ENCODE results near the gene MYH11. TPM values are rescaled to one million over a fixed set of nuclear protein-coding genes. Genes with fewer than 3 reads are reported as not detected.
A peak's percentile ranks its signal among the peaks of the same experiment; 100 is the strongest.
"Not testable (repeated sequence)": the region's sequence is repeated elsewhere in the genome, so short reads cannot be mapped to it uniquely, and the experiment has no call there.

Gene MYH11
- total RNA-seq, 2 donors from 2014 or later, result 968 to 2,091 TPM

- H3K27ac ChIP-seq, result no peak overlapping the region
These were observed 40.6 kb downstream of the MYH11 start for GRCh38 chr16:15816228-15816627.

GRCh38 chr16:15812401-15812750 lies 44.5 kb downstream of the MYH11 start:
- H3K4me1 ChIP-seq (replicated peaks), result peaks cover 14% of the 10 kb centered on the region
- H3K9me3 ChIP-seq; H3K4me3 ChIP-seq; H3K36me3 ChIP-seq; H3K27me3 ChIP-seq (replicated peaks; ENCODE audit: insufficient read depth); DNase-seq (ENCODE audit: low spot score); intact Hi-C loops (cut with DNase I): not testable (repeated sequence)
- WGBS, result 54% methylated on average over 3 of the region's 3 CpGs
- peak overlapping the region in 1 of 2 donors; percentile 71 for H3K27ac ChIP-seq

More at GRCh38 chr16:15816228-15816627, 40.6 kb downstream of the MYH11 start:
- intact Hi-C loops (cut with DNase I), result no loop called here
- no peak for DNase-seq (ENCODE audit: low spot score)
- Histone ChIP-seq H3K4me1 (replicated peaks) (peaks cover 7% of the 10 kb centered on the region), H3K36me3 (no peaks in the 10 kb centered on the region), H3K9me3 (no peaks in the 10 kb centered on the region), H3K27me3 (replicated peaks; ENCODE audit: insufficient read depth) (no peaks in the 10 kb centered on the region), H3K4me3 (no peak overlapping the region)
- TF ChIP-seq CTCF (IDR thresholded peaks at IDR 0.05), result no peak
- TF ChIP-seq POLR2A (IDR thresholded peaks at IDR 0.05), result no peak
- TF ChIP-seq POLR2AphosphoS5 (IDR thresholded peaks at IDR 0.05), result no peak

GRCh38 chr16:15811481-15812400 lies 45.1 kb downstream of the MYH11 start:
- TF ChIP-seq POLR2AphosphoS5 (IDR thresholded peaks at IDR 0.05), result peak; percentile 98
- TF ChIP-seq CTCF (IDR thresholded peaks at IDR 0.05), result no peak
- Histone ChIP-seq H3K27ac (peak overlapping the region; percentile 65 to 71), H3K27me3 (replicated peaks; ENCODE audit: insufficient read depth) (no peaks in the 10 kb centered on the region), H3K4me1 (replicated peaks) (peaks cover 14% of the 10 kb centered on the region), H3K9me3 (no peaks in the 10 kb centered on the region), H3K4me3 (no peak overlapping the region), H3K36me3 (no peaks in the 10 kb centered on the region)
- peak; percentile 83 for DNase-seq (ENCODE audit: low spot score)
- 24% methylated on average over 13 of the region's 13 CpGs for WGBS
- intact Hi-C loops (cut with DNase I), result no loop called here

- H3K27me3 ChIP-seq (replicated peaks; ENCODE audit: insufficient read depth), result no peaks in the 10 kb centered on the region
- H3K36me3 ChIP-seq, result no peaks in the 10 kb centered on the region
- TF ChIP-seq CTCF (IDR thresholded peaks at IDR 0.05) (no peak), POLR2AphosphoS5 (IDR thresholded peaks at IDR 0.05) (no peak), POLR2A (IDR thresholded peaks at IDR 0.05) (no peak)
- DNase-seq (ENCODE audit: low spot score), result no peak
- peaks cover 14% of the 10 kb centered on the region for H3K4me1 ChIP-seq (replicated peaks)
- intact Hi-C loops (cut with DNase I), result no loop called here
- no peaks in the 10 kb centered on the region for H3K9me3 ChIP-seq
- H3K27ac ChIP-seq, result peak overlapping the region; percentile 0 to 71
- H3K4me3 ChIP-seq, result no peak overlapping the region
- WGBS, result 82% methylated on average over 3 of the region's 3 CpGs
These were observed 45.9 kb downstream of the MYH11 start for GRCh38 chr16:15810949-15811348.

- no peak for TF ChIP-seq POLR2A (IDR thresholded peaks at IDR 0.05)
- TF ChIP-seq CTCF (IDR thresholded peaks at IDR 0.05), result no peak
- TF ChIP-seq POLR2AphosphoS5 (IDR thresholded peaks at IDR 0.05), result no peak
- Histone ChIP-seq H3K36me3 (no peaks in the 10 kb centered on the region), H3K27me3 (replicated peaks; ENCODE audit: insufficient read depth) (no peaks in the 10 kb centered on the region), H3K27ac (peak overlapping the region in 1 of 2 donors; percentile 0), H3K4me3 (no peak overlapping the region), H3K9me3 (no peaks in the 10 kb centered on the region), H3K4me1 (replicated peaks) (peaks cover 14% of the 10 kb centered on the region)
- no peak for DNase-seq (ENCODE audit: low spot score)
- 41% methylated on average over 4 of the region's 4 CpGs for WGBS
- intact Hi-C loops (cut with DNase I), result no loop called here
These were observed 46.4 kb downstream of the MYH11 start for GRCh38 chr16:15810411-15810810.

- H3K27me3 ChIP-seq (replicated peaks; ENCODE audit: insufficient read depth); H3K9me3 ChIP-seq; H3K27ac ChIP-seq; H3K4me3 ChIP-seq; intact Hi-C loops (cut with DNase I); DNase-seq (ENCODE audit: low spot score); H3K36me3 ChIP-seq: not testable (repeated sequence)
- 80% methylated on average over 7 of the region's 7 CpGs for WGBS
- peaks cover 14% of the 10 kb centered on the region for H3K4me1 ChIP-seq (replicated peaks)
These were observed 47.5 kb downstream of the MYH11 start for GRCh38 chr16:15809297-15809696.

Data from prostate gland (tissue), 2 donors.